ENCODE measurements around the gene NRARP. TPM values are rescaled to one million over a fixed set of nuclear protein-coding genes. Genes with fewer than 3 reads are reported as not detected.
A peak's percentile ranks its signal among the peaks of the same experiment; 100 is the strongest.

The NRARP gene
- total RNA-seq, 1 experiment from 2014 or later, result 23.8 TPM

DNA sequence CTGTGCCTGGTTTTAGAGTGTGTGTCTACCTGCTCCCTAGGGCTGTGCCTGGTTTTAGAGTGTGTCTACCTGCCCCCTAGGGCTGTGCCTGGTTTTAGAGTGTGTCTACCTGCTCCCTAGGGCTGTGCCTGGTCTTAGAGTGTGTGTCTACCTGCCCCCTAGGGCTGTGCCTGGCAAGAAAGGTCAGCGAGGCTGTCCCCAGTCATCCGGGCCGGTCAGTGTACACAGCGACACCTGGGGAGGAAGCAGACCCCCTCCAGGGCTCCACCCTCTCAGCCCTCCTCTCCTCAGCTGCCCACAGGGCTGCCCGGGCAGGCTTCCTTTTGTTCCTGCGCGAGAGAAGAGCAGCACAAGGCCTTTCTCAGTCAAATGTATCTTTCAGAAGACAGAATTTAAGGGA is 4.1 kb downstream of the NRARP start:
- Histone ChIP-seq H4K8ac (replicated peaks; ENCODE audit: insufficient read length, low read depth, low read length) (no peak overlapping the region), H2BK120ac (ENCODE audit: low read depth, low read length, poor library complexity, severe bottlenecking) (no peak overlapping the region), H3K4me1 (ENCODE audit: insufficient read depth, low read length) (peaks cover 5% of the 10 kb centered on the region; the same call in 1 of the 2 replicates), H3K9me3 (ENCODE audit: control insufficient read depth, low read depth, low read length) (no peaks in the 10 kb centered on the region), H3K23me2 (ENCODE audit: insufficient read length, low read depth, low read length, poor library complexity, severe bottlenecking) (peaks cover 7% of the 10 kb centered on the region), H4K5ac (ENCODE audit: insufficient read length, low read depth, low read length) (no peak overlapping the region), H3K79me2 (ENCODE audit: insufficient read depth, low read length) (no peaks in the 10 kb centered on the region), H4K20me1 (ENCODE audit: control insufficient read depth, insufficient read depth, insufficient read length) (no peaks in the 10 kb centered on the region), H3K27ac (ENCODE audit: insufficient read length, low read depth, low read length) (no peak overlapping the region), H3T11ph (ENCODE audit: low read length) (no peak overlapping the region), H3K18ac (ENCODE audit: insufficient read length, low read depth, low read length) (no peak overlapping the region), H2BK12ac (ENCODE audit: insufficient read length, low read depth, low read length) (no peak overlapping the region), H2AK5ac (ENCODE audit: insufficient read length, low read length) (no peak overlapping the region), H3K4ac (ENCODE audit: low read depth, low read length) (no peak overlapping the region), H2BK5ac (ENCODE audit: insufficient read length, low read length) (no peak overlapping the region), H3K56ac (ENCODE audit: insufficient read length, low read depth, low read length) (no peak overlapping the region), H3K4me2 (ENCODE audit: insufficient read depth, insufficient read length, low read length) (no peak overlapping the region), H3K79me1 (ENCODE audit: insufficient read depth, low read depth, low read length, poor library complexity, severe bottlenecking) (no peaks in the 10 kb centered on the region), H3K14ac (ENCODE audit: insufficient read depth, low read length) (no peak overlapping the region), H2AFZ (ENCODE audit: low read length) (no peak overlapping the region), H3K9ac (ENCODE audit: extremely low read depth, insufficient read length, low read length) (no peak overlapping the region), H3K23ac (ENCODE audit: insufficient read length, low read depth, low read length) (no peak overlapping the region), H2BK15ac (ENCODE audit: low read depth, low read length) (no peak overlapping the region), H4K91ac (ENCODE audit: insufficient read length, low read depth, low read length) (no peak overlapping the region), H3K27me3 (ENCODE audit: insufficient read depth, low read length) (peaks cover 5% of the 10 kb centered on the region; the same call in 1 of the 2 replicates), H2BK20ac (ENCODE audit: low read depth, low read length, poor library complexity, severe bottlenecking) (no peak overlapping the region)
- Mint-ChIP-seq H3K27me3 (ENCODE audit: low read depth) (peaks cover 49% of the 10 kb centered on the region), H3K4me1 (peaks cover 32 to 41% of the 10 kb centered on the region in 2 experiments), H3K4me3 (peak overlapping the region in 1 of 2 experiments; percentile 29; a peak in 1 of 5 replicates), H3K36me3 (ENCODE audit: insufficient read depth in 1 of 3, low read depth in 3 of 3) (peaks cover 0 to 5% (median 3%) of the 10 kb centered on the region in 3 experiments; a peak in 4 of 7 replicates), H3K9me3 (peaks cover 3 to 9% of the 10 kb centered on the region in 2 experiments), H3K27ac (no peak overlapping the region)
- no peak for TF ChIP-seq CTCF (conservative IDR thresholded peaks at IDR 0.05)
- WGBS (ENCODE audit: extremely low coverage, insufficient read length, low lambda C conversion rate), result no CpG with 5 or more reads among the region's 7 CpGs
- DNase-seq, result peak; percentile 31
